ENCODE data around the gene PROM1.

- TF ChIP-seq BHLHE40 (IDR thresholded peaks at IDR 0.05; ENCODE audit: borderline replicate concordance) (no peak), FOXM1 (IDR thresholded peaks at IDR 0.05; ENCODE audit: borderline replicate concordance) (no peak), ARNT (IDR thresholded peaks at IDR 0.05) (no peak), FOXA1 (IDR thresholded peaks at IDR 0.05) (no peak), FOXK2 (IDR thresholded peaks at IDR 0.05) (no peak), SP1 (IDR thresholded peaks at IDR 0.05) (no peak), HDGF (IDR thresholded peaks at IDR 0.05; ENCODE audit: borderline replicate concordance) (no peak), SUZ12 (IDR thresholded peaks at IDR 0.05) (no peak), TARDBP (IDR thresholded peaks at IDR 0.05) (no peak), ZNF384 (IDR thresholded peaks at IDR 0.05) (no peak)
Measured at GRCh38 chr4:16001484-16001858, 82.4 kb downstream of the PROM1 start.
